K562 (cell line): Measurements from ENCODE around the gene KCNT1. TPM values are rescaled to one million over a fixed set of nuclear protein-coding genes. Genes with fewer than 3 reads are reported as not detected.

Experiments
- BDP1 ChIP-seq: IDR thresholded peaks from 3 replicates; pipeline ENCODE4 v1.6.1; 2011; ENCODE audit not compliant: insufficient read length, insufficient read depth
- IRF2 ChIP-seq: sonication (generic); formaldehyde crosslinking; IDR thresholded peaks from 2 replicates; pipeline ENCODE4 v1.8.1; 2022; ENCODE audit warnings: mild to moderate bottlenecking, missing genetic modification reagents
- LARP7 ChIP-seq: fragments of 450-650 bp; IDR thresholded peaks from 2 replicates; pipeline ENCODE4 v1.6.1; 2016
- NEUROD1 ChIP-seq: fragments of 150-350 bp; IDR thresholded peaks from 2 replicates; pipeline ENCODE4 v1.6.1; 2014; ENCODE audit warnings: borderline replicate concordance, low read length, low read depth; ENCODE audit not compliant: partially characterized antibody
- PTRF ChIP-seq: fragments of 450-650 bp; IDR thresholded peaks from 2 replicates; pipeline ENCODE4 v1.6.1; 2016; ENCODE audit warnings: mild to moderate bottlenecking, missing genetic modification characterization, missing compliant biosample characterization
- TAF7 ChIP-seq: fragments of 450-650 bp; IDR thresholded peaks from 2 replicates; pipeline ENCODE4 v1.6.1; 2016; ENCODE audit warnings: missing genetic modification characterization, missing compliant biosample characterization
- TRIM24 ChIP-seq, 2 experiments: fragments of 450-650 bp; IDR thresholded peaks; 2 replicates each; pipeline ENCODE4 v1.6.1; 2016
- TSC22D4 ChIP-seq: fragments of 450-650 bp; IDR thresholded peaks from 2 replicates; pipeline ENCODE4 v1.6.1; 2016; ENCODE audit warnings: missing genetic modification characterization, missing biosample characterization, control low read depth
- polyA plus RNA-seq, 8 experiments: library from polyadenylated mRNA; depleted of rRNA in 4 of 8; stranded (reverse) in 5 of 8; unstranded in 3 of 8; fragments of >200 nt; fragmentation: Nextera tagmentation in 2 of 8; fragmentation: Illumina TruSeq in 1 of 8; extraction: Ambion mirVana in 2 of 8; extraction: Trizol in 1 of 8; gene quantifications; 2 replicates each; pipeline versions ENCODE4 v1.2.1 to v1.2.3, GENCODE V29; 2011 to 2014; ENCODE audit warnings: inconsistent platforms in 1 of 8, missing spikeins in 1 of 8
- total RNA-seq, 7 experiments: library from RNA; depleted of rRNA in 6 of 7; stranded (reverse); fragments of >200 nt in 6 of 7; fragmentation: Illumina TruSeq in 2 of 7; extraction: Trizol in 2 of 7; gene quantifications; 2 replicates each; pipeline versions ENCODE4 v1.2.1 to v1.2.3, GENCODE V29; 2011 to 2021; ENCODE audit warnings: low replicate concordance in 1 of 7
- TF ChIP-seq, protein P1 (sequence below): sonication (generic); formaldehyde crosslinking; IDR thresholded peaks from 2 replicates; pipeline ENCODE4 v1.8.0; 2023; ENCODE audit warnings: missing genetic modification reagents, mild to moderate bottlenecking, borderline replicate concordance
- TF ChIP-seq, protein P2 (sequence below): fragments of 450-650 bp; formaldehyde crosslinking; IDR thresholded peaks from 2 replicates; pipeline ENCODE4 v1.4.0; 2022; ENCODE audit warnings: missing genetic modification characterization
- TF ChIP-seq, protein P3 (sequence below): sonication (generic); formaldehyde crosslinking; IDR thresholded peaks from 2 replicates; pipeline ENCODE4 v1.9.0; 2022; ENCODE audit warnings: mild to moderate bottlenecking, missing genetic modification reagents

The KCNT1 gene
- total and polyA plus RNA-seq, 9 of the 15 experiments (the other 6 are each of a cell fraction or from before 2014, with no cell fraction given): 0.05 TPM; not detected in 8

DNA sequence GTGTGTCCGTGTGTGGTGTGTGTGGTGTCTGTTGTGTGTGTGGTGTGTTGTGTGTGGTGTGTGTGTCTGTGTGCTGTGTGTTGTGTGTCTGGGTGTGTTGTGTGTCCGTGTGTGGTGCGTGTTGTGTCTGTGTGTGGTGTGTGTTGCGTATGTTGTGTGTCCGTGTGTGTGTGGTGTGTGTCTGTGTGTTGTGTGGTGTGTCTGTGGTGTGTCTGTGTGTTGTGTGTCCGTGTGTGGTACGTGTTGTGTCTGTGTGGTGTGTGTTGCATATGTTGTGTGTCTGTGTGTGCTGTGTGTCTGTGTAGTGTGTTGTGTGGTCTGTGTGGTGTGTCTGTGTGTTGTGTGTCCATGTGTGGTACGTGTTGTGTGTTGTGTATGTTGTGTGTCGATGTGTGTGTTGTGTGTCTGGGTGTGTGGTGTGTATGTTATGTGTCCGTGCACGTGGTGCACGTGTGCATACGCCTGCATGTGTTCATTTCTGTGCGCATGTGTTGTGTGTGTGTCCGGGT lies 72.3 kb downstream of the KCNT1 start (continued):
- TF ChIP-seq, protein P1, sequence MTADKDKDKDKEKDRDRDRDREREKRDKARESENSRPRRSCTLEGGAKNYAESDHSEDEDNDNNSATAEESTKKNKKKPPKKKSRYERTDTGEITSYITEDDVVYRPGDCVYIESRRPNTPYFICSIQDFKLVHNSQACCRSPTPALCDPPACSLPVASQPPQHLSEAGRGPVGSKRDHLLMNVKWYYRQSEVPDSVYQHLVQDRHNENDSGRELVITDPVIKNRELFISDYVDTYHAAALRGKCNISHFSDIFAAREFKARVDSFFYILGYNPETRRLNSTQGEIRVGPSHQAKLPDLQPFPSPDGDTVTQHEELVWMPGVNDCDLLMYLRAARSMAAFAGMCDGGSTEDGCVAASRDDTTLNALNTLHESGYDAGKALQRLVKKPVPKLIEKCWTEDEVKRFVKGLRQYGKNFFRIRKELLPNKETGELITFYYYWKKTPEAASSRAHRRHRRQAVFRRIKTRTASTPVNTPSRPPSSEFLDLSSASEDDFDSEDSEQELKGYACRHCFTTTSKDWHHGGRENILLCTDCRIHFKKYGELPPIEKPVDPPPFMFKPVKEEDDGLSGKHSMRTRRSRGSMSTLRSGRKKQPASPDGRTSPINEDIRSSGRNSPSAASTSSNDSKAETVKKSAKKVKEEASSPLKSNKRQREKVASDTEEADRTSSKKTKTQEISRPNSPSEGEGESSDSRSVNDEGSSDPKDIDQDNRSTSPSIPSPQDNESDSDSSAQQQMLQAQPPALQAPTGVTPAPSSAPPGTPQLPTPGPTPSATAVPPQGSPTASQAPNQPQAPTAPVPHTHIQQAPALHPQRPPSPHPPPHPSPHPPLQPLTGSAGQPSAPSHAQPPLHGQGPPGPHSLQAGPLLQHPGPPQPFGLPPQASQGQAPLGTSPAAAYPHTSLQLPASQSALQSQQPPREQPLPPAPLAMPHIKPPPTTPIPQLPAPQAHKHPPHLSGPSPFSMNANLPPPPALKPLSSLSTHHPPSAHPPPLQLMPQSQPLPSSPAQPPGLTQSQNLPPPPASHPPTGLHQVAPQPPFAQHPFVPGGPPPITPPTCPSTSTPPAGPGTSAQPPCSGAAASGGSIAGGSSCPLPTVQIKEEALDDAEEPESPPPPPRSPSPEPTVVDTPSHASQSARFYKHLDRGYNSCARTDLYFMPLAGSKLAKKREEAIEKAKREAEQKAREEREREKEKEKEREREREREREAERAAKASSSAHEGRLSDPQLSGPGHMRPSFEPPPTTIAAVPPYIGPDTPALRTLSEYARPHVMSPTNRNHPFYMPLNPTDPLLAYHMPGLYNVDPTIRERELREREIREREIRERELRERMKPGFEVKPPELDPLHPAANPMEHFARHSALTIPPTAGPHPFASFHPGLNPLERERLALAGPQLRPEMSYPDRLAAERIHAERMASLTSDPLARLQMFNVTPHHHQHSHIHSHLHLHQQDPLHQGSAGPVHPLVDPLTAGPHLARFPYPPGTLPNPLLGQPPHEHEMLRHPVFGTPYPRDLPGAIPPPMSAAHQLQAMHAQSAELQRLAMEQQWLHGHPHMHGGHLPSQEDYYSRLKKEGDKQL: no peak
- TF ChIP-seq LARP7 (peak; percentile 69; the same call in 1 of the 2 replicates), BDP1 (no peak), TAF7 (tag) (no peak; the same call in 1 of the 2 replicates), TRIM24 (IDR thresholded peaks at IDR 0.05) (peak; percentile 33 to 65; a peak in 2 of 4 replicates), TSC22D4 (tag) (0 out of 2 replicates have a peak, but pooled peaks have one; percentile 29), PTRF (tag) (no peak), IRF2 (CRISPR knock-in tag) (peak; percentile 47; the same call in 1 of the 2 replicates), NEUROD1 (no peak)
- TF ChIP-seq, protein P2, sequence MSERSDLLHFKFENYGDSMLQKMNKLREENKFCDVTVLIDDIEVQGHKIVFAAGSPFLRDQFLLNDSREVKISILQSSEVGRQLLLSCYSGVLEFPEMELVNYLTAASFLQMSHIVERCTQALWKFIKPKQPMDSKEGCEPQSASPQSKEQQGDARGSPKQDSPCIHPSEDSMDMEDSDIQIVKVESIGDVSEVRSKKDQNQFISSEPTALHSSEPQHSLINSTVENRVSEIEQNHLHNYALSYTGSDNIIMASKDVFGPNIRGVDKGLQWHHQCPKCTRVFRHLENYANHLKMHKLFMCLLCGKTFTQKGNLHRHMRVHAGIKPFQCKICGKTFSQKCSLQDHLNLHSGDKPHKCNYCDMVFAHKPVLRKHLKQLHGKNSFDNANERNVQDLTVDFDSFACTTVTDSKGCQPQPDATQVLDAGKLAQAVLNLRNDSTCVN (CRISPR knock-in tag): peak; percentile 32; the same call in 1 of the 2 replicates
- TF ChIP-seq, protein P3, sequence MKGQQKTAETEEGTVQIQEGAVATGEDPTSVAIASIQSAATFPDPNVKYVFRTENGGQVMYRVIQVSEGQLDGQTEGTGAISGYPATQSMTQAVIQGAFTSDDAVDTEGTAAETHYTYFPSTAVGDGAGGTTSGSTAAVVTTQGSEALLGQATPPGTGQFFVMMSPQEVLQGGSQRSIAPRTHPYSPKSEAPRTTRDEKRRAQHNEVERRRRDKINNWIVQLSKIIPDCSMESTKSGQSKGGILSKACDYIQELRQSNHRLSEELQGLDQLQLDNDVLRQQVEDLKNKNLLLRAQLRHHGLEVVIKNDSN (CRISPR knock-in tag): peak; percentile 73
- TF ChIP-seq, all 486 proteins: peak for 19
